ENCODE data around the gene RAPGEF3.

RAPGEF3 gene

GRCh38 chr12:47775100-47775911 lies 16.6 kb upstream of the RAPGEF3 start:
- no peak for DNase-seq (ENCODE audit: low spot score)

GRCh38 chr12:47774663-47775062 lies 16.0 kb upstream of the RAPGEF3 start:
- DNase-seq (ENCODE audit: low spot score): no peak

GRCh38 chr12:47773858-47774580 lies 15.3 kb upstream of the RAPGEF3 start:
- DNase-seq (ENCODE audit: low spot score): no peak

DNA sequence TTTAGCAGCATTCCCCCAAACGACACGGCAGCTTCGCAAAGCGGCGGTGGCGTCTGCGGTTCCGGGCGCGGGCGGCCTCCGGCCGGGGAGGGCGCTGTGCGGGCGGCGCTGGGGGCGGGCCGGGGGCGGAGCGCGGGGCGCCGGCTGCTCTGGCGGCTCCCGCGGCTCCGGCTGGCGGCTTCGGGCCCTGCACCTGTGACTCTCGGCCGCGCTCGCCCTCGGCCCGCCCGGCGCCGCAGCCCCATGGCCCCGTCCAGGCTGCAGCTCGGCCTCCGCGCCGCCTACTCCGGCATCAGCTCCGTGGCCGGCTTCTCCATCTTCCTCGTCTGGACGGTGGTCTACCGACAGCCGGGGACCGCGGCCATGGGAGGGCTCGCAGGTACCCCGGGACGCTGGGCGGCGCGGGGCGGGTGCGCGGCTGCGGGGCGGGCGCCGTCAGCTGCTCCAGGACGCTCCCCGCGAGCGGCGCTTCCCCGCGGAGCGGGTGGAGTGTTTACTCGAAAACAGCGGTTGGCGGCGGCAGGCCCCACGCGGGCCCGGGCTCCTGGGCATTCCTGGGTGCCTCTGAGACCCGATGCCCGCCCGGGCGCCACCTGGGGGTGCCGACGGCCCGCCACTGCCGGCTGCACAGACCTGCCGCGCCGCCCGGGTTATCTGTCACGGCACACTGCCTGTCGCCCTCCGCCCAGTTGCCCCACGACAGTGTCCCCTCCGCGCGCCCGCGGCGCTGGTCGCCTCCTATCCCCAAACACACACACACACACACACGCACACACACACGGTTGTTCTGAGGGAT lies 14.6 kb upstream of the RAPGEF3 start, which contains the start of gene SLC48A1:
Gene SLC48A1, plus strand, starts transcription at position 177 of the 796 bp plus-strand sequence. Its CDS starts 67 bp downstream, at position 244.
- peak; percentile 66 for DNase-seq (ENCODE audit: low spot score)

DNA sequence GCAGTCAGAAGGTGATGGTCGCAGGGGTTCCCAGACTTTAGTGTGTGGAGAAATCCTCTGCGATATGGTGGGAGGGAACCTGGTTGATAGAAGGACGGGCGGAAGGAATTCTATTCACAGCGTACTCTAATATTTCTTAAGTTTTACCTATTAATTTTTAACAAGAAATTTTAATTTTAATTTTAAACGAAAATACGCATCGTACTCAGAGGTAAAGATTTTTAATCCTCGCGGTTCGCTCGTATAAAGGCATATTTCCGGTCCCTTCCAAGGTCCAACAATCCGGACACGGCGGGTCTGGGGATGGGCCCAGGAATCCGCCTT lies 14.0 kb upstream of the RAPGEF3 start:
- no peak for DNase-seq (ENCODE audit: low spot score)

DNA sequence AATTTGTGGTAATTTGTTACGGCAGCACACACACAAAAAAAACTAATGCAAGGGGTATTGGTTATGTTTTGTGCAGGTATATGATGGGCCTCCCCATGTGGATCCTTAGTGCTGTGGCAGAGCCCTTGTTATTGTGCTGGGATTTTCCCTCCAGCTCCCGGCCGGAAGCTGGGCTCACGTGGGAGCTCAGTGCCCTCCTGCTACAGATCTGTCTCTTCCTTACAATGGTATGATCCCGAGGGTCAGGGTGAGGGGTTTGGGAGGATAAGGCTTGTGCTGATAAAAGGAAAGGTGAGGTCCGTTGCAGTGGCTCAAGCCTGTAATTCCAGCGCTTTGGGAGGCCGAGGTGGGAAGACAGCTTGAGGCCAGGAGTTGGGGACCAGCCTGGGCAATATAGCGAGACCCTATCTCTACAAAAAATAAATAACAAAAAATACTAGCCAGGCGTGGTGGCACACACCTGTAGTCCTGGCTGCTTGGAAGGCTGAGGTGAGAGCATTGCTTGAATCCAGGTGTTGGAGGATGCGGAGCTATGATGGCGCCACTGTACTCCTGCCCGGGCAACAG lies 13.5 kb upstream of the RAPGEF3 start:
- no peak for DNase-seq (ENCODE audit: low spot score)

DNA sequence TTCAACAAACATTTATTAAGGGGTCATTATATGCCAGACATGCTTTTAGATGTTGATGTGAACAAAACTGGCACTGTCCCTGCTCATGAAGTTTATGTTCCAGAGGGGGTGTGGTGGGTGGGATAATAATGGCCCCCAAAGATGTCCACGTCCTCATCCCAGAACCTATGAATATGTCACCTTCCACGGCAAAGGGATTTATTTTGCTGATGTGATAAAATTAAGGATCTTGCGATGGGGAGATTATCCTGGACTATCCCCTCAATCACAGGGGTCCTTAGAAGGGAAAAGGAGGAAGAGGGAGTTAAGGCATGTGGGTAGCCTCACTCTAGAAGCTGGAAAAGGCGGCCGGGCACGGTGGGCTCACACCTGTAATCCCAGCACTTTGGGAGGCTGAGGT lies 12.6 kb upstream of the RAPGEF3 start:
- DNase-seq (ENCODE audit: low spot score): no peak

DNA sequence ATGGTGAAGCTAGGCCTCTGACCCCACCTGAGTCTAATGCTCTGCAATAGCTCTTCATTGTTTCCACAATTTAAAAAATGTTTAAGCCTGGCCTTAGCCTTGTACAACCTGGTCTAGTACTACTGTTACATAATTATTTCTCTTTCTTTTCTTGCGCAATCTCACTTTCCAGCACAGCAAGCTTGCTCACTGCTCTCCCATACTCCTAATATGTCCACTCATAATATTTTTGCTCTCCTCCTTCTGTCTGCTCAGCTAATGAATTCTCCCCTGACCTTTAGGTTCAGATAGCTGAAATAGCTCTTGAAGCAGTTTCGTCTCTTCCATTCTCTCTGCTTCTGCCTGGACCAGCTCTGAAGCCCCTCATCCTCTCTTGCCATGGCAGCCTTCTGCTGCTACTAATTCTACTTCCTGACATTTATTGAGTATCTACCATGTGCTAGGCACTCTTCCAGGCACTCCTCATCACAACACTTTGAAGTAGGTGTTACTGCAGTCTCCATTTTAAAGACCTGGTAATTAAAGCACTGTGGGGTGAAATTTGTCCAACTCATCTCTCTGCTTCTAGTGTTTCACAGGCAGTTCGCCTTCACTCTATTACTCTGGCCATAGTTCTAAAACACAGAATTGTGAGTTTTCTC lies 11.5 kb upstream of the RAPGEF3 start:
- no peak for DNase-seq (ENCODE audit: low spot score)

DNA sequence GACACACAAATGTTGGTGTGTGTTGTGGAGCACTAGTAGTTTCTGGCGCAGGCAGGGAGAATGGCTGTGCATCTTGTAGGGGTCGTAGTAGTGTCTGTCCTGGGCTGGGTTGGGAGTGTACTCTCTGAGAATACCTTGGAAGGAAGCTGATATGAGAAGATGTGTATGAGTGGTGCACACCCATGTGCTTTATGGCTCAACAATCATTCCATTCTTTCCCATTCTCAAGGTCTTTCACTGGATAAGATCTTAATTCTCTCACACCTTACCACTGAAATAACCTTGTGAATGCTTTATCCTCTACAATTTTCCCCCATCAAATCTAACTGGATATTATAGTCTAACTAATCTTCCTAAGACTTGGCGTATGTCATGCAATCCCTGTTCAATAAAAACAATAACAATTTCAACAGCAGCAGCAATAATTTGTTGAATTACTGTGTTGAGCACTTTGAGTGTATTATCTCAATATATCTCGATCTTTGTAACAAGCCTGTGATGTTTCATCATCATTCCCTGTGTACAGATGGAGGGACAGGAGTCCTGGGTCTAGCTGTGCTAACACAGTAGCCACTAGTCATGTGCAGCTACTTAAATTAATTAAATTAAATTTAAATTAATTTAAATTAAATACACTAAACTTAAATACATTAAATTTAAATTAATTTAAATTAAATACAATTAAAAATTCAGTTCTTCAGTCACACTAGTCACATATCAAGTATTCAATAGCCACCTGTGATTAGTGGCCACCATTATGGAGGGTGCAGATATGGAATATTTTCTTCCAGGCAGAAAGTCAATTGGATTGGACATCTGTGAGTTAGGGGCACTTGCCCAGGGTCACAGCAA lies 10.8 kb upstream of the RAPGEF3 start:
- no peak for DNase-seq (ENCODE audit: low spot score)

- DNase-seq (ENCODE audit: low spot score): no peak
Observed at GRCh38 chr12:47768323-47768811, 9.7 kb upstream of the RAPGEF3 start.

- DNase-seq (ENCODE audit: low spot score): peak; percentile 76
Observed at GRCh38 chr12:47767216-47767724, 8.6 kb upstream of the RAPGEF3 start.

GRCh38 chr12:47766502-47767215 lies 8.0 kb upstream of the RAPGEF3 start:
- no peak for DNase-seq (ENCODE audit: low spot score)

GRCh38 chr12:47763481-47764346 lies 5.0 kb upstream of the RAPGEF3 start:
- no peak for DNase-seq (ENCODE audit: low spot score)

DNA sequence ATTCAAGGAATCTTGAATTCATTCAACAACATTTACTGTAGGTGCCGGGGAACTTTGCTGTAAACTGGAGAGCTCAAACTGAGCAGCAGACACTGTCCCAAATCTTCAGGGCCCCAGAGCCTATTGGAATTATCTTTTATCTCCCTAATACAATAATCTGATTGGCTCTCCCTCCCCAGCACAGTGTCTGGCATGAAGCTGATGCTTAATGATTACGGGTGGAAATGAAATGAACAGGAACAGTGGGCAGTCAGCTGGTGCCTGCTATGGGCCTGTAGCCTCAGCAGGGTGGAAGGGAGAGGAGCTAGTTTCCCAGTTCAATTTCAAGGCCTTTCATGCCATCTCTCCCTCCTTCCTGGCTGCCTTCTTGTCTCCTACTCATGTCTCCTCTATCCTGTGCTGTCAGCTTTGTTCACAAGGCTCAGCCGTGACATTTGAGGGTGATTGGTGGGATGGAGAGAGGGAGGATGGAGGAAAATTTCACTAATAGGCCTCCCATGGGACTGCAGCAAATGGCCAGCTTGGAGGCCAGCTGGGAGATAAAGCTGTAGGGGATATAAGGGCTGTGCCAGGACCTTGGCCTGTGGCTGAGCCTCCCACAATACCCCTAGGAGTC lies 4.3 kb upstream of the RAPGEF3 start:
- no peak for DNase-seq (ENCODE audit: low spot score)

DNA sequence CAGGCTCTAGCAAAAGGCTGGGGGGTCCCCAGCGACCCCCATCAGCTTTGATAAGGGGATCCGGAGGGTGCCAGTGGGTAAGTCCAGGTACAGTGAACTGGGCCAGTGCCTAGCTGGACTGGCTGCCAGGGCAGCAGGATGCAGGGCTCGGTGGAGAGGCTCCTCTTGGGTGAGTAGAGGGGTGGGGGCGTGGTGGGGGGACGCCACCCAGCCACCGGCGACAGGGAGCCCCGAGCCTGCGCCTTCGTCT lies 171 bp downstream of the RAPGEF3 start:
- no peak for DNase-seq (ENCODE audit: low spot score)

GRCh38 chr12:47757840-47758583 lies 668 bp downstream of the RAPGEF3 start:
- DNase-seq (ENCODE audit: low spot score): no peak

DNA sequence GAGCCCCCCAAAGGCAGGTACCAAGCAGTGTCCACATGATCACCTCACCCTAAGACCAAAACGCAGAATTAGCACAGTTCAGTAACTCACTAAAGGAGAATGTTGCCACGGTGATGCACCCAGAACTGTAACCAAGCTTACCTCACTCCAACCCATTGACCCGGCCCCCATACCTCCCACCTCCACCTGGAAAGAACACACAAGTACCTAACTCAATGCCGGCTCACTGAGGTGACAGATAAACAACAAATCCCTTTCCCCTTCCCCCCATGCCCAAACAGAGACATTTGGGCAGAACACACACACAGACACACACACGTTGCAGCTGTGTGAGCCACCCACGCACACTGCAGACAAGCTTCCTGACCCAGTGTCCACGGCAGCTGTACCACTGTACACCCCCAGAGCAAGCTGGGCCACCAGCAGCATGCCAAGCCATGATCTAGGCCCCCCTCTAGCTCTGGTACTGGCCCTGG lies 1.3 kb downstream of the RAPGEF3 start:
- no peak for DNase-seq (ENCODE audit: low spot score)

All from CD4-positive, alpha-beta T cell treated with Interleukin-6 at 100 ng/mL for 8 hours (primary cell).